H7 (cell line): ENCODE data around the gene PLEKHA7. TPM values are rescaled to one million over a fixed set of nuclear protein-coding genes. Genes with fewer than 3 reads are reported as not detected.

Experiments
- DNase-seq: peaks from one replicate; pipeline ENCODE4 v3.0.0; 2012
- H3K27me3 ChIP-seq: 2 replicates; pipeline ENCODE4 v1.6.0; 2011; ENCODE audit warnings: mild to moderate bottlenecking, low read length; ENCODE audit not compliant: control insufficient read depth, insufficient read depth
- H3K36me3 ChIP-seq: replicated peaks from 2 replicates; pipeline ENCODE4 v1.5.1; 2011; ENCODE audit warnings: low read length; ENCODE audit not compliant: control insufficient read depth, insufficient read depth
- H3K4me3 ChIP-seq: 2 replicates; pipeline ENCODE4 v1.5.1; 2011; ENCODE audit warnings: low read depth, mild to moderate bottlenecking, control low read depth, low read length, moderate library complexity; ENCODE audit not compliant: insufficient read depth
- total RNA-seq: library from RNA; depleted of rRNA; stranded (reverse); fragments of >200 nt; shearing (Covaris generic); gene quantifications from 2 replicates; pipeline ENCODE4 v1.2.3, GENCODE V29; 2014

PLEKHA7 gene
- total RNA-seq, 1 experiment from 2014 or later: 4.2 TPM

DNA sequence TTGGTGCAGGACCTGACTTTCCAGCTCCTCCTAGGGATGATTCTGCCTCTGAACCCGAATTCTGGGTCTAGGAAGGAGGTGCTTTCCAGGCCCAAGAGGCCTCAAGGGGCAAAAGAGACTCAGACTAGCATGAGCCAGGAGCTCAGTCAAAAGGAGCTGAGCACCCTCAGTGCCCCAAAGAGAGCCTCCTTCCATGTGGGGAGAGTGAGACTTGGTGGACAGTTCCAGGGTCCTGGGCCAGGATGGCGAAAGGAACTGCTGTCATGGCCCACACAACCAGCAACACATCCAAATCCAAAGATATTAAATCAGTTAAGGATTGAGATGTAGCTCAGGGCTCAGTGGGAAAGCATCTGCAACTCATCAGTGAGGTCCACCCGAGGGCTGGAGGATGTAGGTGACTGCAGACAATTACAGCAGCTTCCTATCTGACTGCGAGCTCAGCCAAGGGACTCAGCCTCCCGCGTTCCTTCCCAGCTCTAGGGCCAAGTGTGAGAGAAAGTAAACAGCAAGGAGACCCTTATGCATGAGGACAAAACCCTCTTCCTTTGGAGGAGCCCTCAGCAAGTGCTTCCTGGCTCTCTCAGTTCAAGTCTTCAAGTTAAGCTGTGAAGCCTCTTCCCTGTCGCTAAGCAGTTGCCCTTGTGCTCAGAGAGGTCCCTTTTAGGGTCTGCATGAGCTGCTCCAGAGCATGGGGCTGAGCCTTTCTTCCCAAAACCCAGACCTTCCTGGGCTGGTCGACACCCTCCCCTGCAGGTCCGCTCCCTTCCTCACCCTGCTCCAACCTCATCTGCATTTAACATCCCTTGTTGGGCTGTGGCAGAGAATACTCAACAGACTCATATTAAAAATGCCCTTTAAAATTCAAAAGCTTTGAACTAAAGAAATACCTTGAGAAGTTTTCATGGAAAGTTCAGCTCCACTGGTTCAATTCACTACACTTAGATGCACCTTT, 240.0 kb downstream of the PLEKHA7 start:
- Histone ChIP-seq H3K36me3 (no peaks in the 10 kb centered on the region), H3K27me3 (no peaks in the 10 kb centered on the region), H3K4me3 (no peak overlapping the region)
- peak; percentile 29 for DNase-seq

DNA sequence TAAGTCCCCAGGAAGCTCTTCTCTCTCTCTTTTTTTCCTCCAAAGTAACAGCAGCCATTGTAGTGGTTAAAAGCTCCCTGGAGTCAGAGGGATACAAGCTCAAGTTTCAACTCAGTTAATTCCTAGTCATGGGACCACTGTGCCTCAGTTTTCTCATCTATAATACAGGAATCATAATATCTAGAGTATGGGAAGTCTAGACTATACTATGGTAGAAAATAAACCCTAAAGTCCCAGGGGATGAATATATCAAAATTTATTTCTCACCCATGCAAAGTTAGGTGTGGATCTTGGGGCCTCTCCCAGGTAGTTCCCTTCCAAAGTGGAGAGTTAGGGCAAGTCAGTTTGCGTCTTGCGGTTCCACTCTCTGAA, 242.1 kb downstream of the PLEKHA7 start:
- Histone ChIP-seq H3K27me3 (no peaks in the 10 kb centered on the region), H3K36me3 (no peaks in the 10 kb centered on the region), H3K4me3 (no peak overlapping the region)
- no peak for DNase-seq

DNA sequence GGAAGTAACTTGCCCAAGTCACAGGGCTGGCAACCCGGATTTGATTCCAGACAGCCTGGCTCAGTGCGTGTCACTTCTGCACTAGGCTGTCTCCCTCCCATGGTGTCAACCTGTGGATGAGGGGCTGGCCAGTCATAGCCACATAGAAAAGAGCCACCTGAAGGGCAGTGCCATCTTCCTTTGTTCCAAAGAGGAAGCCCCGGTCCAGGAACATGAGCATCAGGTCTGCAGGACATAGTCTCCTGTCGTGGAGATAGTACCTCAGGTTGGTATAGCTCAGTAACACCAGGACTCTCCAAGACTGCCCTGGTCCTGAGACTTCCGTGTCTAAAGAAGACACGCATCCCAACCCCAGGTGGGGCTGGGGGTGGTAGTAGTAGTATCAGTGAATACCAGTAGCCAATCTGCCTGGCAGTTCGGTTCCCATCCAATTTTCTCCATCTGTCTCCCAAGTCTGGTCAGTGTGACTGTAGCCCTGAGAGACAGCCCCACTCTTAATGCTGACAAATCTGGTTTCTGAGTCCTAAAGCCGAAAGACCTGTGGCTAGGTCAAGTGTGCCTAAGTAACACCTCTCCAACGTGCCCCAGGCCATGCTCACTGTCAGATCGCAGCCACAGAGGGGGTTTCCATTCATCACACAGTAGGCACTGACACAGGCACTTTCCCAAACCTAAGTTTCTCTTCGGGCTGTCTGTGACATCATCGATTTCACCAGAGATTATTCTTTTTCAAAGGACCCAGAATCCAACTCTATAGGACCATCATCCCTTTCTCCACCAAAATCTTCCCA, 242.7 kb downstream of the PLEKHA7 start:
- H3K36me3 ChIP-seq: no peaks in the 10 kb centered on the region
- no peak for DNase-seq
- no peak overlapping the region for H3K4me3 ChIP-seq
- H3K27me3 ChIP-seq: no peaks in the 10 kb centered on the region

DNA sequence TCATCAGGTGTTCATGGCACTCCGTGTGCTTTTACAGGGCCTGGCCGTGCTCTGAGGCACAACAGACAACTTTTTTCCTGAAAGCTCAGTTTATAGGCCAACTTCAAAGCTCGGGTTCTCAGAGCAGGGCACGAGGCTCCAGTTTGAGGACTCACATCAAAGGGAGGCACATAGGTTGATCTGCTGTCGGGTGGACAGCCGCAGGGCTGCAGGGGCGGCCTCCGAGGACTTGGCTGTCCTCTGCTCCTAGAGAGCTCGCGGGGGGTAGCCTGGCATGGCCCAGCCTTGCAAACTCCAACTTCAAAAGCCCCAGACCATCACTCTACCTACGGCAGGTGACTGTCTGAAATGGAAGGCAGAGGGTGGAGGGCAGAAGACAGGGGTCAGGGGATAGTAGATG, 244.2 kb downstream of the PLEKHA7 start:
- Histone ChIP-seq H3K27me3 (no peaks in the 10 kb centered on the region), H3K4me3 (no peak overlapping the region), H3K36me3 (no peaks in the 10 kb centered on the region)
- peak; percentile 15 for DNase-seq

DNA sequence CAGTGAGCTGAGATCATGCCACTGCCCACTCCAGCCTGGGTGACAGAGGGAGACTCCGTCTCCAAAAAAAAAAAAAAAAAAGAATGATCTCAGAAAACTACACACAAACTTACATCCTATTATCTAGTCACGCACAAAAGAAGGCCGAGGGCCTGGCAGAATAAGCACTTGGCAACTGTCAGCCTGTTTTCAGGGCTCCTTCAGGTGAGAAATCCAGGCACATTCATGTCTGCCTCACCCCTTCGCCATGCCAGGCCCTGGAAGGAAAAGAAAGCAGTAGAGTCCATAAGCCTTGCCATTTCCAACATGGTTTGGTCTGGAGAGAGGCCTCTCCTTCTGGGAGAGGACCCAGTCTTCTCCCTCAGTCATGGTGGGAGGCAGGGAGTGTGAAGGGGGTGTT, 244.8 kb downstream of the PLEKHA7 start:
- H3K27me3 ChIP-seq: no peaks in the 10 kb centered on the region
- no peak overlapping the region for H3K4me3 ChIP-seq
- DNase-seq: peak; percentile 26
- no peaks in the 10 kb centered on the region for H3K36me3 ChIP-seq

DNA sequence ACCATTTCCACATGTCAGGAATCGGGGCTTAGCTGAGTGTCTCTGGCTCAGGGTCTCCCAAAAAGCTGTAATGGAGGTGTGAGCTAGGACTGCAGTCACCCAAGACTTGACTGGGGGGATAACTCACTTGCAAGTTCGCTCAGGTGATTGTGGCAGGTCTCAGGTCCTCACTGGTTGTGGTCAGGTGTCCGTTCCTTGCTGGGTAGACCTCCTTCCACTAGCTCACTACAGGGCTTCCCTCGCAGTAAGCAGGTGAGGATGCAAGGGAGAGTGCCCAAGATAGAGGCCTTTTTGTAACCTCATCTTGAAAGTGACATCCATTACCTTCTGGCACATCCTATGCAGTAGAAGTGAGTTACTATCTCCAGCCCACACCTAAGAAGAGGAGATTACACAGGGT, 246.3 kb downstream of the PLEKHA7 start:
- no peak for DNase-seq
- H3K4me3 ChIP-seq: no peak overlapping the region
- no peaks in the 10 kb centered on the region for H3K27me3 ChIP-seq
- no peaks in the 10 kb centered on the region for H3K36me3 ChIP-seq

DNA sequence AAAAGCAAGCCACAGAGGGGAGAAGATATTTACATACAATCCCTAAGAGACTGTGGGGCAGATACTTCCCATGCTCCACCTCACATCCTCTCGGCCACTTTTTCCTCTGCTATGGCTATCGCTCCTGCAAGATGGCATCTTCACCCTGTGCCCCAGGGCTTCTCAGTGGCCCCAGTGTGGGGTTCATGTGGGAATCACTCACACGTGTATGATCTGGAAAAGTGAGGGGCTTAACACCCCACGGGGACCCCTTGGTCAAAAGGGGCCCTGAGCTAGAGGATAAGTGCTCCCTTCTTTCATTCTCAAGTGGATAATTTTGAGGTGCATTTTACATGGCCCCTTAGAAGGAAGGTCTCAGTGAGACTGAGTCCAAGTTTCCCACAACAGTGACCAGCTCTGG, 247.1 kb downstream of the PLEKHA7 start:
- H3K36me3 ChIP-seq: no peaks in the 10 kb centered on the region
- H3K4me3 ChIP-seq: no peak overlapping the region
- no peak for DNase-seq
- H3K27me3 ChIP-seq: no peaks in the 10 kb centered on the region

DNA sequence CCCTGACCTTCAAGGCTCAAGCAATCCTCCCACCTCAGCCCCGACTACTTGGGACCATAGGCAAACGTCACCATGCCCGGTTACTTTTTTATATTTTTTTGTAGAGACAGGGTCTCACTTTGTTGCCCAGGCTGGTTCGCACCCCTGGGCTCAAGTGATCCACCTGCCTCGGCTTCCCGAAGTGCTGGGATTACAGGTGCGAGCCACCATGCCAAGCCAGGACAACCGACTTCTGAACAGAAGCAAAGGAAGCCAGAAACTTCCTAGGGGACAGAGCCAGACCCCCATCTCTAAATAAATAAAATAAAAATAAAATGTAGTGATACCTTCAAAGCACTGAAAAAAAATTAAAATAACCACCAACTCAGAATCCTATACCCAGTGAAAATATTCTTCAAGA, 249.3 kb downstream of the PLEKHA7 start:
- DNase-seq: no peak
- no peak overlapping the region for H3K4me3 ChIP-seq

DNA sequence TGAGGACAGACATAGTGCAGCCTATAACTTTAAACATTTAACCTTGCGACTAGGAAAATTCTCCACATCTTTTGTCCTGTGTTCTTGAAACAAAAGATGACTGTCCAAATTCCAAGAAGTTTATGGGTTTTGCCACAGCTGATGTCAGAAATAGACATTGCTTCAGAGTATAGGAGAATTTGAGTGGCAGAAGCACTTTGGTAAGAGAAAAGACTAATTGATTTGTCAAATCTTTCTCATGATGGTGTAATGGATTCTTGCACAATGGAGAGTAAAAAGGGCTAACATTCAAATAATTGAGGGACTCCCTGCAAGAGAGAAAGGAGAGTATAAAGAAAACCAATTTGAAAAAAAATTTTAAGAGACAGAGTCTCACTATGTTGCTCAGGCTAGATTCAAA, 250.5 kb downstream of the PLEKHA7 start:
- no peak for DNase-seq
- H3K4me3 ChIP-seq: no peak overlapping the region
- no peaks in the 10 kb centered on the region for H3K36me3 ChIP-seq
- H3K27me3 ChIP-seq: no peaks in the 10 kb centered on the region

More for the DNA sequence above, 249.3 kb downstream of the PLEKHA7 start:
- Histone ChIP-seq H3K36me3 (no peaks in the 10 kb centered on the region), H3K27me3 (no peaks in the 10 kb centered on the region)

DNA sequence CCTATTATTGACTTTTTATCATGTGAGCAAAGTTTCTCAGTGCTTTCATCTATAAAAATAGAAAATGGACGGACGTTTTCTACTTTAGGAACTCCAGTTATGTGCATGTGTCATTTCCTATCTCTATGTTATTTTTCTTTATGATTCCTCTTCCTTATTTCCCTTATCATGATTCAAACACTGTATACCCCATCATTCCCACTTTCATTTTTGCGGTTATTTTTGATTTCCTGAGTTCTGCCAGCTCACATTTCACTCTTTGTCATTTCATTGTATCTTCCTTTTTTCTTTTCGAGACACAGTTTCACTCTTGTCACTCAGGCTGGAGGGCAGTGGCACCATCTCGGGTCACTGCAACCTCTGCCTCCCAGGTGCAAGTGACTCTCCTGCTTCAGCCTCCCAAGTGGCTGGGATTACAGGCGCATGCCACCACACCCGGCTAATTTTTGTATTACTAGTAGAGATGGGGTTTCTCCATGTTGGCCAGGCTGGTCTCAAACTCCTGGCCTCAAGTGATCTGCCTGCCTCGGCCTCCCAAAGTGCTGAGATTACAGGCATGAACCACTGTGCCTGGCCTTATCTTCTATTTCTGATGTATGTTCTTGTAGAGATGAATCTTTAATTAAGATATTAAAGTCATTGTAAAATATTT, 254.2 kb downstream of the PLEKHA7 start:
- Histone ChIP-seq H3K27me3 (no peaks in the 10 kb centered on the region), H3K4me3 (no peak overlapping the region), H3K36me3 (no peaks in the 10 kb centered on the region; the same call in none of the 2 replicates)
- no peak for DNase-seq

DNA sequence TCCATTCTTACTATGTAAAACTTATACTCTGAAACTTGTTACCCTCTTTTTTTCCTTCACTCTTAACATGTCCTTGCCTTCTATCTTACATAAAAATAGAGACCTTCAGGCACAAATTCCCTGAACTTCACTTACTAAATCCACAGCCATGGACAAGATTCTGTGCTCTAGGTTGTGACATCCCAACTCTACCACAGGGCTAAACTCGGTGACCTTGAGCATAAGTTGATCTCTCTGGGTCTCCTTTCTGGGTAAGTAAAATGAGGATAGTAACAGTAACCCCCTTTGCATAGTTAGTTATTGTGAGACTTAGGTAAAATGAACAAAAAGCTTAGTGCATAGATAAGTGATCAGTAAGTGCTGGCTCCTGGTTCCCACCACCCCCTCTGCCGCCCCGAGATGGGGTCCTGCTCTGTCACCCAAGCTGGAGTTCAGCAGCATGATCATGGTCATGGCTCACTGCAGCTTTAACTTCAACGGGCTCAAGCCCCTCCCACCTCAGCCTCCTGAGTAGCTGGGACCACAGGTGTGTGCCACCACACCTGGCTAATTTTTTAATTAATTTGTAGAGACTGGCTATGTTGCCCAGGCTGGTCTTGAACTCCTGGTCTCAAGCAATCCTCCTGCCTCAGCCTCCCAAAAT, 255.7 kb downstream of the PLEKHA7 start:
- no peaks in the 10 kb centered on the region for H3K27me3 ChIP-seq
- no peak overlapping the region for H3K4me3 ChIP-seq
- no peak for DNase-seq
- H3K36me3 ChIP-seq: peaks cover 3% of the 10 kb centered on the region

DNA sequence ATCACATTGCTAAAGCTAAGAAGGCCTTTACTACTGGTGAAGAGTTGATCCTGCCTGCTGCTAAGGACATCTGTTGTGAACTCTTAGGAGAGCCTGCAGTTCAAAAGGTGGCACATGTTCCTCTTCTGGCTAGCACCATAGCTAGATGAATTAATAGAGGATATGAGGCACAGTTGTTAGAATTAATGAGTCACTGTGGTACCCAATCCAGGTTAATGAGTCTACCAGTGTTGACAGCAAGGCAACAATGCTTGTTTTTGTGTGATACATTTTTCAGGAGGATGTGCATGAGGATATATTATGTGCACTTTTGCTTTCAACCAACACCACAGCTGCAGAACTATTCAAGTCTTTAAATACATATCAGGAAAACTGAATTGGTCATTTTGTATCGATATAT, 263.8 kb downstream of the PLEKHA7 start:
- Histone ChIP-seq H3K27me3 (no peaks in the 10 kb centered on the region), H3K4me3 (no peak overlapping the region), H3K36me3 (peaks cover 36% of the 10 kb centered on the region)
- no peak for DNase-seq

DNA sequence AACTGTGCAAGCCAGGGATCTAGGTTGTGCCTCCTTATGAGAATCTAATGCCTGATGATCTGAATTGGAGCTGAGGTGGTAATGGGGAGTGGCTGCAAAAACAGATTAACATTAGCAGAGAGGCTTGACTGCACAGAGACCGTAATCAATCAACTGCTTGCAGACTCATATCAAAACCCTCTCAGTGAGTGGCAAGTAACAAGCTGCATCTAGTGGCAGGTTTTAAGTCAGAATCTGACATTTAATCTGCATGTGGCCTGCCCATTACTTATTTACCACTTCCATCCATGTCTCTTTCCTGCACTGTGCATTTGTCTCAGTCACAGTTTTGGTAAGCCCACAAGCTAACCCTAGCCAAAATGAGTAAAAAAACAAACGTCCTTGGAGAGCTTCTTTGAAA, 264.5 kb downstream of the PLEKHA7 start:
- Histone ChIP-seq H3K36me3 (peaks cover 34% of the 10 kb centered on the region), H3K4me3 (no peak overlapping the region), H3K27me3 (no peaks in the 10 kb centered on the region)
- DNase-seq: no peak

DNA sequence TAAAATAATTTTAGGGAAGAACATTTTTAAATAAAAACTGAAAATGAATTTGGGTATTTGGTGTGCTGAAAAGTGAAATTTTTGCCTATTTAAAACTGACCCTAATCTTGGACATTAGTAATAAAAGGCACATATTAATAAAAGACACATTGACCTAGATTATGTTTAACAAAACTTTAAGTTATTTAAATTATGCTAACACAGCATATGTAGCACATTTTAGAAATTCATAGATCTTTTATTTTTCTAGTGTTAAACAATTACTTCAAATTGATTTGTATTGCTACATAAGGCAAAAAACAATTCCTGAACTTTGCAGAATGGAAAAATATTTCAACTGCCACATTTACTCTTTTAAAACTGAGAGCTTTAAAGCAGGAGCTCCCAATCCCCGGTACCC, 265.1 kb downstream of the PLEKHA7 start:
- Histone ChIP-seq H3K27me3 (no peaks in the 10 kb centered on the region), H3K4me3 (no peak overlapping the region), H3K36me3 (peaks cover 33% of the 10 kb centered on the region)
- DNase-seq: no peak
